Muscle of leg (tissue), 11 donors: ENCODE measurements around the gene DUSP2. TPM values are rescaled to one million over a fixed set of nuclear protein-coding genes. Genes with fewer than 3 reads are reported as not detected.
A peak's percentile ranks its signal among the peaks of the same experiment; 100 is the strongest.

Experiments
- DNase-seq: peaks from one replicate; pipeline ENCODE4 v3.0.0; 2013
- H3K27ac ChIP-seq: one replicate; pipeline ENCODE4 v1.5.1; 2013; ENCODE audit warnings: mild to moderate bottlenecking, low read length, control low read depth
- H3K27me3 ChIP-seq: one replicate; pipeline ENCODE4 v1.6.1; 2013; ENCODE audit warnings: low read length; ENCODE audit not compliant: control insufficient read depth, insufficient read depth
- H3K36me3 ChIP-seq: one replicate; pipeline ENCODE4 v1.6.1; 2013; ENCODE audit warnings: low read length; ENCODE audit not compliant: control insufficient read depth, insufficient read depth
- H3K4me1 ChIP-seq: one replicate; pipeline ENCODE4 v1.6.1; 2013; ENCODE audit warnings: low read length; ENCODE audit not compliant: control insufficient read depth, insufficient read depth
- H3K4me3 ChIP-seq: one replicate; pipeline ENCODE4 v1.5.1; 2013; ENCODE audit warnings: low read length, control low read depth
- H3K9me3 ChIP-seq: replicated peaks from 2 replicates; pipeline ENCODE4 v1.6.1; 2013; ENCODE audit warnings: low read depth, low read length; ENCODE audit not compliant: control insufficient read depth
- WGBS: methylation state at CpG from one replicate; pipeline ENCODE4 v1.1.5; 2013; ENCODE audit warnings: missing lambda C conversion rate; ENCODE audit not compliant: insufficient coverage; 5-methylcytosine and 5-hydroxymethylcytosine counted together
- polyA plus RNA-seq, 8 donors: library from polyadenylated mRNA; unstranded; fragments of 120-200 nt; gene quantifications; one replicate each; pipeline versions ENCODE4 v1.2.1 to v1.2.3, GENCODE V29; 2013; ENCODE audit warnings: inconsistent platforms in 1 of 8, low replicate concordance in 1 of 8; ENCODE audit not compliant: insufficient read length in 8 of 8, insufficient read depth in 1 of 8
- total RNA-seq: library from RNA; stranded (reverse); fragments of 120-200 nt; gene quantifications from one replicate; pipeline ENCODE4 v1.2.4, GENCODE V29; 2013

The DUSP2 gene
- total and polyA plus RNA-seq, 9 donors, result 2.2 to 10.2 (median 5.6) TPM

DNA sequence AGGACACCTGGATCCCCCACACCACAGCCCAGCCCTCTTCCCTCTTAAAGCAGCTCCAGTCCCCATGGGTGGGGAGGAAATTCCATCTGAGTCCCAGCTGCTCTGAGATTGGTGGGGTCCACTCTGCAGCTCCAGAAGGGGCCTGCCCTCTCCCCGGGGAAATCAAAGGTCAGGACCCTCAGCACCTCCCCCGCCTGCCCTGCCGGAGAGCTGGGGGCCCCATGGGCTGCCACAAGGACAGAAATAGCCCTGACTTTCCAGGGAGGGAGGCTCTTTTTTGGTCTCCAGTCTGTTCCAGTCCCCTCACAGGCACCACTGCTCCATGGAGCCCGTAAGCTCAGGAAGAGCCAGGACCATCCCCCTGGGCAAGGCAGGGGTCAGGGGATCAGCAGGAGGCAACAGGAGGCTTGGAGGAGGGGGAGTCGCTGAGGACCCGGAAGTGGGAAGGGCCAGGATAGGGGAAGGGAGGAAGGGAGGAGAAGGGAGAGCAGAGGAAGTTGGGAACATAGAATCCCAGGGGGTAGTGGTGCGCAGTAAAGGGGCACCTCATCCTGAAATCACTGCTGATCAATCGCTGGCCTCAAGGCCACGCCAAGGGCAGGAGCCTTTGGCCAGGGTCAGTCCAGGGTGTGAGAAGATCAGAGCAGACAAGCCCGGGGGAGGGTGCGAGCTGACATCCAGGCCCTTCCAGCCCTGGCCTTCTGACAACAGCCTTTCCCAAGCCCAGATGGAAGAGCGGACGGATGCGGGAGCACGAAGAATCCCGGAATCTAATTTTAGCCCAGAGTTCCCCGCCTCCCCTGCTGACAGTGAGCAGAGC lies 36.5 kb downstream of the DUSP2 start:
- H3K4me1 ChIP-seq, result peaks cover 36% of the 10 kb centered on the region
- WGBS, result 3% methylated on average over 14 of the region's 17 CpGs
- no peak overlapping the region for H3K4me3 ChIP-seq
- peaks cover 14% of the 10 kb centered on the region for H3K9me3 ChIP-seq
- H3K36me3 ChIP-seq, result no peaks in the 10 kb centered on the region
- peak overlapping the region; percentile 90 for H3K27ac ChIP-seq
- peak; percentile 93 for DNase-seq
- no peaks in the 10 kb centered on the region for H3K27me3 ChIP-seq

DNA sequence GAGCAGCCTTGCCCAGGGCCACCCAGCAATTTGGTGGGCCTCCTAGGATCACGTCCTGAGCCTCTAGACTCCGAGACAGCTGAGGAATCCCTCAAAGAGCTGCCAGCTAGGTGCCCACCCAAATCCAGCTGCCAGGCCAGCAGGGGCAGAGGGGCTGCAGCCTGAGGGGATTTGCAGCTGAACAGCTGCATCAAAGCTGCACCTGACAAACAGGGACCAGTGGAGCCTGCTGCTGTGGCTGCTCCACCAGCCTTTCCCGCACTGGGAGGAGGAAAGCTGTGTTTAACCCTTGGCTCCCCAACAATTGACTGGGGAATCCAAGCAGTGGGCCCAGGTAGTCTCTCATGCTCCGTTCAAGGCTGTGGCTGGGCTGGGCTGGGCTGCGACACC lies 37.1 kb downstream of the DUSP2 start:
- H3K9me3 ChIP-seq, result peaks cover 14% of the 10 kb centered on the region
- H3K4me3 ChIP-seq, result no peak overlapping the region
- no peaks in the 10 kb centered on the region for H3K36me3 ChIP-seq
- peak overlapping the region; percentile 90 for H3K27ac ChIP-seq
- peaks cover 40% of the 10 kb centered on the region for H3K4me1 ChIP-seq
- no peak for DNase-seq
- WGBS, result 25% methylated on average over 3 of the region's 5 CpGs
- H3K27me3 ChIP-seq, result no peaks in the 10 kb centered on the region

- H3K27me3 ChIP-seq, result no peaks in the 10 kb centered on the region
- H3K36me3 ChIP-seq, result no peaks in the 10 kb centered on the region
- H3K4me3 ChIP-seq, result no peak overlapping the region
- H3K4me1 ChIP-seq, result peaks cover 40% of the 10 kb centered on the region
- DNase-seq, result no peak
- peak overlapping the region; percentile 17 for H3K27ac ChIP-seq
- no CpG with 5 or more reads among the region's 3 CpGs for WGBS
- H3K9me3 ChIP-seq, result peaks cover 14% of the 10 kb centered on the region
Observed at GRCh38 chr2:96107708-96108065, 37.6 kb downstream of the DUSP2 start.

DNA sequence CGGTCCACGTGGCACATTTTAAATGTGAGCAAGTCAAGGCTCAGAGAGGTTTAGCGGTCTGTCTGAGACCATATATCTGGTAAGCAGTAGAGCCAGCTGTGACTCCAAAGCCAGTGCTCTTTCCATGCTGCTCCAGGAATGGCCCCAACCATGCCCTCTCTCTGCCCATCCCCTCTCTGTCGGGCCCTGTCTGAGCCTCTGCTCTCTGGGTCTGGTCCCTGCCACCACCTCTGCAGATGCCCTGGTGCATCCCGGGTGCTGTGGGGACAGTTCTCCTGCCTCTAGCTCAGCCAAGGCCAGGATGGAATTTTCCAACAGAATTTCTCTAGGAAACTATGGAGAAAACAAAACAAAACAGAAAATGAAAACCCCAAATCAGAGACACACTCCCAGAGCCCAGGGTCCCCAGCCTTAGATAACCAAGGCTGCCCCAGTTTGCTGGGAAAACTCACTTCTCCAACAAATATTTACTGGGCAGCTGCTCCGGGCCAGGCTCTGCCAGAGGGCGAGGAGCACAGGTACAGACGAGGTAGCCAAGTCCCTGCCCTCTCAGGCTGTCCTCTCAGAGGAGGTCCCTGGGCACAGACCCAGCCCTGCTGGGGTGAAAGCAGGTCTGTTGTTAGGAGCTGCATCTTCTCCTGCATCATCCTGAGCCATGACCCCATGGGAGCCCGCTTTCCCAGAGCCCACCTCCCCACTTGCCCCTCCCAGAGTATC lies 38.1 kb downstream of the DUSP2 start:
- H3K27ac ChIP-seq, result peak overlapping the region; percentile 48
- peaks cover 14% of the 10 kb centered on the region for H3K9me3 ChIP-seq
- 80% methylated on average over 5 of the region's 9 CpGs for WGBS
- peak; percentile 56 for DNase-seq
- H3K4me3 ChIP-seq, result no peak overlapping the region
- peaks cover 40% of the 10 kb centered on the region for H3K4me1 ChIP-seq
- H3K27me3 ChIP-seq, result no peaks in the 10 kb centered on the region
- H3K36me3 ChIP-seq, result no peaks in the 10 kb centered on the region

DNA sequence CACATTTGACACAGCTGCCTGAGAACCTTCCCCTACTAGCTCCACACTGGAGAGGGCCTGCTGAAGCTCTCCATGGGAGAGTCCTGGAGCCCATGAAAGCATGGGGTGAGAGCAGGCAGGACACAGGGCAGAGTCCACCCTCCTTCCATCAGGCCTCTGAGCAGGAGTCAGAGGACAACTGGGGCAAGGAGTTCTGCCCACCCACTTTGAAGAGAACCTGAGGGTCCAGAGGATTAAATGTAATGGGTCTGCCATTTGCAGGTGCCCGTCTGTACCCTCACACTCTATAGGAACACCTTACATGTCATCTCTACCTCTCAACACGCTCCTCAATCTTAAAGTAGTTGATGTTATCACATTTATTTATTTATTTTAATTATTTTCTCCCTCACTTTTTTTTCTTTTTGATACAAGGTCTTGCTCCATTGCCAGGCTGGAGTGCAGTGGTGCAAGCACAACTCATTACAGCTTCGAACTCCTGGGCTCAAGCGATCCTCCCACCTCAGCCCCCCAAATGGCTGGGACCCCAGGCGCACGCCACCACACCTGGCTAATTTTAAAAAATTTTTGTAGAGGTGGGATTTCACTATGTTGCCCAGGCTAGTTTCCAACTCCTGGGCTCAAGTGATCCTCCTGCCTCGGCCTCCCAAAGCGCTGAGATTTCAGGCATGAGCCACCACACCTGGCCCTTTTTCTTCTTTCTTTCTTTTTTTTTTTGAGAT lies 39.1 kb downstream of the DUSP2 start:
- 100% methylated on average over 2 of the region's 8 CpGs for WGBS
- no peaks in the 10 kb centered on the region for H3K27me3 ChIP-seq
- H3K36me3 ChIP-seq, result no peaks in the 10 kb centered on the region
- no peak overlapping the region for H3K27ac ChIP-seq
- peaks cover 14% of the 10 kb centered on the region for H3K9me3 ChIP-seq
- no peak for DNase-seq
- peaks cover 40% of the 10 kb centered on the region for H3K4me1 ChIP-seq
- no peak overlapping the region for H3K4me3 ChIP-seq

DNA sequence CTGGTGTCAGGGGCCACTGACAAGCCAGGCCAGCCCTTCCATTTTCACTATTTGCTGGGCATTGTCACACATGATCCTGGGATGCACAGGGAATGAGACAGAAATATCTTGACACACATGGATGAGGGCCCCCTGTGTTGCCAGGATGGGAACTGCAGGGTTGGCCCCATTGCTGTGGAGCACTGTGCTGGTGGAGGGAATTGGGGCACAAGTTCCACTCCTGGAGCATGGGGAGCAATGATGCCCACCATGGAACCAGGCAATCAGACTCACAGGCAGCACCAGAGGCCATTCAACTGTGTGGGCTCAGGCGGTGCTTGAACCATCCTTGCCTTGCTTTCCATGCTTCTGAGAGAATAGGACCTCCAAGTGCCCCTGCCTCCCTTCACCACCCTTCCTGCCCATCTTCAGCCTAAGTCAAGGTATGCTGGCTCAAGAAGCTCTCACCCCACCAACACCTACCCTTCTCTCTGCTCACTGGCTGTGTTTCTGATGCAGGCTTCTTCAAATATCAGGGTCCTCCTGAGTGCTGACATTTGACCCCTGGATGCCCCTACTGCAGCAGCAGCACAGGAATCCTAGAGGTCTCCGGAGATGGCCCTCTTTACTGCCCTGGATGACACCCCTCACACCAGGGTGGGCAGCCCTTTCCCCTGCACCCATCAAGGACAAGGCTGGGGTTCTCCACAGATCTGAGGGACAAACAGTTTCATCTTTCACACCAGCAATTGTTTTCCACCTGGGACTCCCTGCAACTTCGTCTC lies 39.9 kb downstream of the DUSP2 start:
- Histone ChIP-seq H3K9me3 (peaks cover 14% of the 10 kb centered on the region), H3K36me3 (no peaks in the 10 kb centered on the region), H3K27me3 (no peaks in the 10 kb centered on the region), H3K4me3 (no peak overlapping the region), H3K4me1 (peaks cover 40% of the 10 kb centered on the region), H3K27ac (no peak overlapping the region)
- no peak for DNase-seq
- WGBS, result 91% methylated on average over 3 of the region's 3 CpGs

GRCh38 chr2:96104487-96104861 lies 40.8 kb downstream of the DUSP2 start:
- H3K27ac ChIP-seq, result no peak overlapping the region
- H3K4me3 ChIP-seq, result no peak overlapping the region
- peaks cover 14% of the 10 kb centered on the region for H3K9me3 ChIP-seq
- no peaks in the 10 kb centered on the region for H3K36me3 ChIP-seq
- peaks cover 37% of the 10 kb centered on the region for H3K4me1 ChIP-seq
- no peaks in the 10 kb centered on the region for H3K27me3 ChIP-seq
- no peak for DNase-seq
- 88% methylated on average over 6 of the region's 6 CpGs for WGBS

- WGBS, result 2% methylated on average over 4 of the region's 6 CpGs
- no peaks in the 10 kb centered on the region for H3K27me3 ChIP-seq
- no peak overlapping the region for H3K4me3 ChIP-seq
- no peak overlapping the region for H3K27ac ChIP-seq
- no peaks in the 10 kb centered on the region for H3K36me3 ChIP-seq
- peaks cover 14% of the 10 kb centered on the region for H3K9me3 ChIP-seq
- DNase-seq, result no peak
- H3K4me1 ChIP-seq, result peaks cover 35% of the 10 kb centered on the region
Observed at GRCh38 chr2:96103761-96104486, 41.3 kb downstream of the DUSP2 start.

DNA sequence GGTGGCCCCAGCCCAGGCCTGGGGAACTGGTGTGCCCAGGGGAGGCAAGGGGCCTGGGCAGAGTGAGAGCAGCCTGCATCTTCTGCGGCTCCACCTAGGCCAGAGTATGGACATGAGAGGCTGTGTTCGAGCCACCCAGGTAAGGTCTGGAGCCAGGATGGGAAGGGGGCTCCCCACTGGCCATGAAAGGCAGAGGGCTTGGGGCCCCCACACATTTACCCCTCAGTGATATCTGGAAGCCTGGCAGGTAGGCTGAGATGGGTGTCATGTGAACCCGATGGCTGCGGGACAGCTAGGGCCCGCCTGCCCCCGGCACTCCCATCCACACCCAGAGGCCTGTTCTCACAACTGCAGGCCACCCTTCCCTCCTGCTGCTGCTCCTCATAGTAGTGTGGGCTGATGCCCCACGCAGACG lies 42.0 kb downstream of the DUSP2 start:
- peaks cover 14% of the 10 kb centered on the region for H3K9me3 ChIP-seq
- no peak overlapping the region for H3K27ac ChIP-seq
- H3K27me3 ChIP-seq, result no peaks in the 10 kb centered on the region
- H3K4me1 ChIP-seq, result peaks cover 32% of the 10 kb centered on the region
- no peak overlapping the region for H3K4me3 ChIP-seq
- H3K36me3 ChIP-seq, result no peaks in the 10 kb centered on the region
- DNase-seq, result no peak
- 72% methylated on average over 4 of the region's 8 CpGs for WGBS
